Loucy (cell line): ENCODE results near the gene TLE3.

Experiments used
- CTCF ChIP-seq: fragments of 200-600 bp; sonication (generic); conservative IDR thresholded peaks from 2 replicates; pipeline ENCODE4 v1.5.1; 2014; ENCODE audit warnings: mild to moderate bottlenecking, antibody characterized with exemption, low read length
- EZH2phosphoT487 ChIP-seq: fragments of 200-600 bp; IDR thresholded peaks from 2 replicates; pipeline ENCODE4 v1.6.1; 2018; ENCODE audit warnings: antibody characterized with exemption, mild to moderate bottlenecking, moderate library complexity, borderline replicate concordance

DNA sequence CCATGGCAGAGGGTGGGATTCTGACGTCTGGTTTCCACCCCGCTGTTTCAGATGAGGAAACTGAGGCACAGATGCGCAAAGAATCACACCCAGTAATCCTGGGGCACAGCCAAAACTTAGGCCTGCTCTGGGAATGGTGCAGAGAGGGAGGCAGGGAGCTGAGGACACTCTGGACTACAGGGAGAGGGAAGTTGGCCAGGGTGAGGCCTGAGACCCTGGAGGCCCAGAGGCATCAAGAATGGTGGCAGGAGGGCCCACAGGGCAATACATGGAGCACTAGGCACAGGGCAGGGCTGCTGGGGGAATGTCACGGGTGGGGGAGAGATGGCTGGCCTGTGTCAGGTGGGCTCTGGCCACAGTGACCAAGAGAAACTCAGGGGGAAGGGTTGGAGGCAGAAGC is 63.6 kb downstream of the TLE3 start:
- no peak for TF ChIP-seq CTCF
- no peak for TF ChIP-seq EZH2phosphoT487
